IMR-90 (cell line): ENCODE data around the gene KCNAB2. TPM values are rescaled to one million over a fixed set of nuclear protein-coding genes. Genes with fewer than 3 reads are reported as not detected.

ENCODE experiments used
- ATAC-seq: fragments of 200-7000 bp; cut with Tn5 transposase; 2 replicates; pipeline ENCODE4 v1.9.1; 2020; ENCODE audit warnings: low read depth, mild to moderate bottlenecking, moderate library complexity
- BruUV-seq: library from RNA; stranded (reverse); fragments of 400-500 nt; replicated peaks from 2 replicates; lab custom pipeline; 2021; lab: Mats Ljungman, UMichigan
- CTCF ChIA-PET: fragments of 300-600 bp; formaldehyde crosslinking; extraction: SDS; loops from one replicate; lab custom pipeline; 2021; ENCODE audit warnings: antibody characterized with exemption; lab: Yijun Ruan, JAX
- POLR2A ChIA-PET: fragments of 300-600 bp; sonication (Branson Sonifier 250); formaldehyde crosslinking; loops from one replicate; lab custom pipeline; 2022; ENCODE audit warnings: antibody characterized with exemption; ENCODE audit not compliant: unreplicated experiment; lab: Charles Lee
- DNase-seq: peaks from one replicate; pipeline ENCODE4 v3.0.0; 2013
- H2AFZ ChIP-seq: replicated peaks from 2 replicates; pipeline ENCODE3; 2013; ENCODE audit warnings: low read length, mild to moderate bottlenecking; ENCODE audit not compliant: poor library complexity
- H2AK5ac ChIP-seq: 2 replicates; pipeline ENCODE4 v1.6.1; 2013; ENCODE audit warnings: low read depth, low read length, inconsistent platforms
- H2AK9ac ChIP-seq: replicated peaks from 2 replicates; pipeline ENCODE3; 2013; ENCODE audit warnings: mild to moderate bottlenecking, low read depth, low read length, moderate library complexity; ENCODE audit not compliant: poor library complexity
- H2BK120ac ChIP-seq: 2 replicates; pipeline ENCODE4 v1.6.1; 2013; ENCODE audit warnings: low read depth, low read length, inconsistent platforms
- H2BK15ac ChIP-seq: 3 replicates; pipeline ENCODE4 v1.6.1; 2013; ENCODE audit warnings: low read depth, low read length, inconsistent platforms
- H2BK20ac ChIP-seq: 2 replicates; pipeline ENCODE4 v1.6.1; 2013; ENCODE audit warnings: low read depth, mild to moderate bottlenecking, inconsistent platforms, low read length, moderate library complexity
- H2BK5ac ChIP-seq: 2 replicates; pipeline ENCODE4 v1.6.1; 2013; ENCODE audit warnings: mild to moderate bottlenecking, low read depth, low read length, inconsistent platforms; ENCODE audit not compliant: poor library complexity, severe bottlenecking
- H3K14ac ChIP-seq: replicated peaks from 2 replicates; pipeline ENCODE4 v1.6.1; 2013; ENCODE audit warnings: low read depth, low read length, inconsistent platforms
- H3K18ac ChIP-seq: 2 replicates; pipeline ENCODE4 v1.6.1; 2013; ENCODE audit warnings: low read depth, low read length, control low read depth
- H3K23ac ChIP-seq: 2 replicates; pipeline ENCODE4 v1.6.1; 2013; ENCODE audit warnings: low read depth, low read length, inconsistent platforms
- H3K27ac ChIP-seq: 2 replicates; pipeline ENCODE4 v1.5.1; 2013; ENCODE audit warnings: mild to moderate bottlenecking, control low read depth, low read length; ENCODE audit not compliant: insufficient read depth
- H3K27me3 ChIP-seq: 2 replicates; pipeline ENCODE4 v1.6.1; 2013; ENCODE audit warnings: low read length; ENCODE audit not compliant: control insufficient read depth, insufficient read depth
- H3K36me3 ChIP-seq: 2 replicates; pipeline ENCODE4 v1.6.1; 2013; ENCODE audit warnings: low read length, mixed read lengths; ENCODE audit not compliant: control insufficient read depth, insufficient read depth
- H3K4ac ChIP-seq: 2 replicates; pipeline ENCODE4 v1.6.1; 2013; ENCODE audit warnings: low read depth, low read length, inconsistent platforms
- H3K4me1 ChIP-seq: 2 replicates; pipeline ENCODE4 v1.6.1; 2013; ENCODE audit warnings: low read length, mixed read lengths; ENCODE audit not compliant: control insufficient read depth, insufficient read depth
- H3K4me2 ChIP-seq: 2 replicates; pipeline ENCODE4 v1.6.1; 2013; ENCODE audit warnings: low read depth, mild to moderate bottlenecking, control low read depth, low read length, moderate library complexity
- H3K4me3 ChIP-seq: 2 replicates; pipeline ENCODE4 v1.5.1; 2013; ENCODE audit warnings: low read depth, mild to moderate bottlenecking, control low read depth, low read length, moderate library complexity; ENCODE audit not compliant: insufficient read depth
- H3K56ac ChIP-seq: 2 replicates; pipeline ENCODE4 v1.6.1; 2013; ENCODE audit warnings: low read length, inconsistent platforms; ENCODE audit not compliant: insufficient read depth; ENCODE audit errors: extremely low read depth
- H3K79me1 ChIP-seq, 2 experiments: 2 replicates each; pipeline ENCODE4 v1.6.1; 2013; ENCODE audit warnings: low read length in 2 of 2, inconsistent platforms in 1 of 2, low read depth in 1 of 2
- H3K9ac ChIP-seq: 2 replicates; pipeline ENCODE4 v1.6.1; 2013; ENCODE audit warnings: low read depth, low read length, control low read depth
- H3K9me1 ChIP-seq: 2 replicates; pipeline ENCODE4 v1.6.1; 2013; ENCODE audit warnings: low read length, inconsistent platforms; ENCODE audit not compliant: insufficient read depth
- H3K9me3 ChIP-seq: 2 replicates; pipeline ENCODE4 v1.6.1; 2013; ENCODE audit warnings: low read length; ENCODE audit not compliant: control insufficient read depth, insufficient read depth
- H4K20me1 ChIP-seq: 2 replicates; pipeline ENCODE4 v1.6.1; 2013; ENCODE audit warnings: low read length, inconsistent platforms; ENCODE audit not compliant: insufficient read depth
- H4K5ac ChIP-seq: 2 replicates; pipeline ENCODE4 v1.6.1; 2013; ENCODE audit warnings: mild to moderate bottlenecking, low read depth, low read length, control low read depth
- H4K8ac ChIP-seq, 2 experiments: 2 replicates each; pipeline ENCODE4 v1.6.1; 2013; ENCODE audit warnings: low read depth in 2 of 2, low read length in 2 of 2, control low read depth in 1 of 2, inconsistent platforms in 1 of 2
- H4K91ac ChIP-seq: 2 replicates; pipeline ENCODE4 v1.6.1; 2013; ENCODE audit warnings: low read depth, low read length, inconsistent platforms; ENCODE audit not compliant: insufficient read depth
- BHLHE40 ChIP-seq: fragments of 150-350 bp; IDR thresholded peaks from 2 replicates; pipeline ENCODE4 v1.6.1; 2016; ENCODE audit warnings: mild to moderate bottlenecking, low read depth, low read length
- CEBPB ChIP-seq: IDR thresholded peaks from 2 replicates; pipeline ENCODE4 v1.6.1; 2012; ENCODE audit warnings: low read depth, low read length, improper control_type of control experiment
- FOS ChIP-seq: fragments of 150-350 bp; IDR thresholded peaks from 2 replicates; pipeline ENCODE4 v1.6.1; 2016; ENCODE audit warnings: low read depth, low read length
- MAFK ChIP-seq: IDR thresholded peaks from 2 replicates; pipeline ENCODE4 v1.6.1; 2012; ENCODE audit warnings: low read depth, low read length, improper control_type of control experiment
- MXI1 ChIP-seq: IDR thresholded peaks from 2 replicates; pipeline ENCODE4 v1.6.1; 2012; ENCODE audit warnings: low read depth, mild to moderate bottlenecking, low read length, moderate library complexity, borderline replicate concordance
- NFE2L2 ChIP-seq: fragments of 150-350 bp; IDR thresholded peaks from 2 replicates; pipeline ENCODE4 v1.6.1; 2016; ENCODE audit warnings: low read depth, mild to moderate bottlenecking, low read length
- SMC3 ChIP-seq: fragments of 150-350 bp; IDR thresholded peaks from 2 replicates; pipeline ENCODE4 v1.6.1; 2016; ENCODE audit warnings: low read depth, mild to moderate bottlenecking, antibody characterized with exemption, low read length, moderate library complexity
- WGBS, 2 experiments: methylation state at CpG; one replicate each; pipeline versions ENCODE4 v1.1.5 to v1.1.7; 2013; ENCODE audit warnings: missing lambda C conversion rate in 2 of 2; ENCODE audit not compliant: insufficient read length in 1 of 2; ENCODE audit errors: extremely low coverage in 2 of 2; 5-methylcytosine and 5-hydroxymethylcytosine counted together
- dilution Hi-C: fragments of 300-500 bp; cut with HindIII; formaldehyde crosslinking; loops from one replicate; pipeline ENCODE4 v1.14.3; 2018; ENCODE audit warnings: low sequenced_read_pairs; ENCODE audit not compliant: unreplicated experiment
- in situ Hi-C: fragments of 300-500 bp; cut with MboI; formaldehyde crosslinking; loops from 3 replicates; pipeline ENCODE4 v1.14.3; 2019; ENCODE audit warnings: low sequenced_read_pairs, inconsistent platforms, mixed read lengths
- intact Hi-C: fragments of 100-400 bp; cut with micrococcal nuclease; formaldehyde crosslinking; loops from 2 replicates; pipeline ENCODE4 v1.10.0; 2022
- polyA plus RNA-seq, 3 experiments: library from polyadenylated mRNA; depleted of rRNA; stranded (reverse); fragments of >200 nt; gene quantifications; 2 replicates each; pipeline ENCODE4 v1.2.3, GENCODE V29; 2012; ENCODE audit warnings: low replicate concordance in 1 of 3
- total RNA-seq: library from RNA; depleted of rRNA; stranded (reverse); fragments of >200 nt; gene quantifications from 2 replicates; pipeline ENCODE4 v1.2.3, GENCODE V29; 2012

Gene KCNAB2
- total and polyA plus RNA-seq, 2 of the 4 experiments (the other 2 are of a cell fraction): 1.3 to 4.2 TPM

GRCh38 chr1:6019166-6019845, 26.4 kb upstream of the KCNAB2 start:
- Histone ChIP-seq H2AFZ (no peak overlapping the region), H4K20me1 (no peaks in the 10 kb centered on the region), H4K8ac (no peak overlapping the region), H3K36me3 (no peaks in the 10 kb centered on the region), H2AK5ac (no peak overlapping the region), H3K79me1 (no peaks in the 10 kb centered on the region), H3K9ac (no peak overlapping the region), H2BK120ac (no peak overlapping the region), H3K4me2 (no peak overlapping the region), H3K4me3 (no peak overlapping the region), H2BK20ac (no peak overlapping the region), H3K9me3 (no peaks in the 10 kb centered on the region), H3K9me1 (no peaks in the 10 kb centered on the region; the same call in 1 of the 2 replicates), H3K4me1 (no peaks in the 10 kb centered on the region), H2AK9ac (no peak overlapping the region), H4K91ac (no peak overlapping the region), H3K27me3 (no peaks in the 10 kb centered on the region), H3K18ac (no peak overlapping the region), H3K4ac (no peak overlapping the region), H3K14ac (no peak overlapping the region), H4K5ac (no peak overlapping the region), H3K27ac (no peak overlapping the region), H2BK15ac (no peak overlapping the region), H3K23ac (no peak overlapping the region), H3K56ac (no peak overlapping the region), H2BK5ac (no peak overlapping the region)
- in situ Hi-C loops (no loop called here), intact Hi-C loops (no loop called here), dilution Hi-C loops (no loop called here)
- ChIA-PET POLR2A (no interaction called here), CTCF (no interaction called here)
- no peak for ATAC-seq
- 74% methylated on average over 6 of the region's 15 CpGs; no CpG with 5 or more reads in 1 of the 2 experiments for WGBS, 2 experiments
- TF ChIP-seq MXI1 (no peak), NFE2L2 (no peak), FOS (no peak), BHLHE40 (no peak), CEBPB (no peak), SMC3 (no peak), MAFK (no peak)
- no TSS peak for BruUV-seq
- no peak for DNase-seq
